ENCODE results near the gene RFK. TPM values are rescaled to one million over a fixed set of nuclear protein-coding genes. Genes with fewer than 3 reads are reported as not detected.

Gene RFK
- polyA plus RNA-seq, 1 donor from 2014 or later: 131 TPM

DNA sequence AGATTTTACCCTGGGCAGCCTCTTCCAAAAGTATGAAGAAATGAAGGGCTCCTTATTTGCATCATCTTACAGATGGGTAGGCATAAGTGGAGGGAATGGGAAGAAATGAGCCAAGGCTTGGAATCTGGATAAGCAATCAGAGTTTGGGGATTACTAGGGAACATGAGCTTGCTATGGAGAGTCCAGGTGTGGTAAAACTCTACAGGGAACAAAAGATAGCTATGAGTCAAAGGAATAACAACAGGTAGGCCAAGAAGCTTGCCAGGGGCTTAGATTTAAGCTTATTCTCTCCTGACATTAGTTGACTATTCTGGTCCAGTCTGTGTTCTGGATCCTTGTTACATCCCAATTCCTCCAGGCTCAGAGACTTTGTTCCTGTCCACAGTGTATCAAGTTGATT is 16.4 kb downstream of the RFK start:
- no peak overlapping the region for H3K4me3 ChIP-seq (ENCODE audit: low read length)
- no peak for TF ChIP-seq POLR2AphosphoS5 (IDR thresholded peaks at IDR 0.05)
- no peak for TF ChIP-seq EZH2 (IDR thresholded peaks at IDR 0.05; ENCODE audit: borderline replicate concordance, insufficient read depth, low read length, poor library complexity, severe bottlenecking)

GRCh38 chr9:76374783-76375559 is 19.3 kb downstream of the RFK start:
- TF ChIP-seq, protein P1, sequence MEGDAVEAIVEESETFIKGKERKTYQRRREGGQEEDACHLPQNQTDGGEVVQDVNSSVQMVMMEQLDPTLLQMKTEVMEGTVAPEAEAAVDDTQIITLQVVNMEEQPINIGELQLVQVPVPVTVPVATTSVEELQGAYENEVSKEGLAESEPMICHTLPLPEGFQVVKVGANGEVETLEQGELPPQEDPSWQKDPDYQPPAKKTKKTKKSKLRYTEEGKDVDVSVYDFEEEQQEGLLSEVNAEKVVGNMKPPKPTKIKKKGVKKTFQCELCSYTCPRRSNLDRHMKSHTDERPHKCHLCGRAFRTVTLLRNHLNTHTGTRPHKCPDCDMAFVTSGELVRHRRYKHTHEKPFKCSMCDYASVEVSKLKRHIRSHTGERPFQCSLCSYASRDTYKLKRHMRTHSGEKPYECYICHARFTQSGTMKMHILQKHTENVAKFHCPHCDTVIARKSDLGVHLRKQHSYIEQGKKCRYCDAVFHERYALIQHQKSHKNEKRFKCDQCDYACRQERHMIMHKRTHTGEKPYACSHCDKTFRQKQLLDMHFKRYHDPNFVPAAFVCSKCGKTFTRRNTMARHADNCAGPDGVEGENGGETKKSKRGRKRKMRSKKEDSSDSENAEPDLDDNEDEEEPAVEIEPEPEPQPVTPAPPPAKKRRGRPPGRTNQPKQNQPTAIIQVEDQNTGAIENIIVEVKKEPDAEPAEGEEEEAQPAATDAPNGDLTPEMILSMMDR (IDR thresholded peaks at IDR 0.05; ENCODE audit: poor library complexity, severe bottlenecking): no peak
- TF ChIP-seq EZH2 (IDR thresholded peaks at IDR 0.05; ENCODE audit: borderline replicate concordance, insufficient read depth, low read length, poor library complexity, severe bottlenecking) (no peak), RAD21 (conservative IDR thresholded peaks at IDR 0.05) (no peak), MXI1 (conservative IDR thresholded peaks at IDR 0.05; ENCODE audit: poor library complexity, severe bottlenecking) (no peak), POLR2AphosphoS5 (IDR thresholded peaks at IDR 0.05) (no peak), TAF1 (IDR thresholded peaks at IDR 0.05; ENCODE audit: low read depth) (no peak), REST (IDR thresholded peaks at IDR 0.05; ENCODE audit: borderline replicate concordance) (no peak), EP300 (conservative IDR thresholded peaks at IDR 0.05; ENCODE audit: poor library complexity, severe bottlenecking) (no peak)
- Histone ChIP-seq H3K4me2 (ENCODE audit: low read length) (no peak overlapping the region), H3K79me2 (replicated peaks; ENCODE audit: insufficient read depth, low read length) (no peaks in the 10 kb centered on the region), H3K9me2 (ENCODE audit: insufficient read depth, low read length) (no peaks in the 10 kb centered on the region), H3K27ac (ENCODE audit: low read length) (no peak overlapping the region), H2AFZ (ENCODE audit: low read depth, low read length) (no peak overlapping the region), H4K20me1 (ENCODE audit: insufficient read depth) (no peaks in the 10 kb centered on the region), H3K36me3 (ENCODE audit: insufficient read depth, low read length) (no peaks in the 10 kb centered on the region), H3K9me3 (ENCODE audit: low read length) (no peaks in the 10 kb centered on the region), H3K27me3 (ENCODE audit: insufficient read depth, low read depth, low read length) (no peaks in the 10 kb centered on the region), H3K9ac (ENCODE audit: low read length) (no peak overlapping the region), H3K4me3 (ENCODE audit: low read length) (no peak overlapping the region), H3F3A (ENCODE audit: insufficient read depth, low read length, poor library complexity, severe bottlenecking) (no peaks in the 10 kb centered on the region)

More for the DNA sequence above, 16.4 kb downstream of the RFK start:
- Histone ChIP-seq H3K79me2 (replicated peaks; ENCODE audit: insufficient read depth, low read length) (no peaks in the 10 kb centered on the region), H3K27ac (ENCODE audit: low read length) (no peak overlapping the region), H3K36me3 (ENCODE audit: insufficient read depth, low read length) (no peaks in the 10 kb centered on the region), H3K9ac (ENCODE audit: low read length) (no peak overlapping the region), H4K20me1 (ENCODE audit: insufficient read depth) (no peaks in the 10 kb centered on the region), H3K27me3 (ENCODE audit: insufficient read depth, low read depth, low read length) (no peaks in the 10 kb centered on the region), H3K9me3 (ENCODE audit: low read length) (no peaks in the 10 kb centered on the region), H2AFZ (ENCODE audit: low read depth, low read length) (no peak overlapping the region), H3K4me2 (ENCODE audit: low read length) (no peak overlapping the region), H3F3A (ENCODE audit: insufficient read depth, low read length, poor library complexity, severe bottlenecking) (no peaks in the 10 kb centered on the region), H3K9me2 (ENCODE audit: insufficient read depth, low read length) (no peaks in the 10 kb centered on the region)
